ENCODE results near the gene TMEM245. TPM values are rescaled to one million over a fixed set of nuclear protein-coding genes. Genes with fewer than 3 reads are reported as not detected.

TMEM245 gene
- total RNA-seq, 1 donor from 2014 or later: 57.1 TPM

DNA sequence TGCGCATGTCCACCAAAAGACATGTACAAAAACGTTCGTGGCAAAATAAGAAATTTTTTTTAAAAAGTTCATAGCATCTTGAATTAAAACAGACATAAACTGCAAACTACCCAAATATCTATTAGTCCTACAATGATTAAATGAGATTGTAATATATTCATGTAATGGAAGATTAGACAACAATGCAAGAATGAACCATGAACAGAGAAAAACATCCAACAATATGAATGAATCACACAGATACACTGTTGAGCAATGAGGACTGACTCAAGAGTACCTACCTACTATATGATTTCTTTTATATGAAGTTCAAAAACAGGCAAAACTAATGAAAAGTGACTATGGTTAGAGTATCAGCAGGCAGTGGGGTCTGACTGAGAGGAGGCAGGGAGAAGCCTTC lies 88.5 kb downstream of the TMEM245 start:
- no peak for DNase-seq (ENCODE audit: low read depth)
- TF ChIP-seq, protein P1, sequence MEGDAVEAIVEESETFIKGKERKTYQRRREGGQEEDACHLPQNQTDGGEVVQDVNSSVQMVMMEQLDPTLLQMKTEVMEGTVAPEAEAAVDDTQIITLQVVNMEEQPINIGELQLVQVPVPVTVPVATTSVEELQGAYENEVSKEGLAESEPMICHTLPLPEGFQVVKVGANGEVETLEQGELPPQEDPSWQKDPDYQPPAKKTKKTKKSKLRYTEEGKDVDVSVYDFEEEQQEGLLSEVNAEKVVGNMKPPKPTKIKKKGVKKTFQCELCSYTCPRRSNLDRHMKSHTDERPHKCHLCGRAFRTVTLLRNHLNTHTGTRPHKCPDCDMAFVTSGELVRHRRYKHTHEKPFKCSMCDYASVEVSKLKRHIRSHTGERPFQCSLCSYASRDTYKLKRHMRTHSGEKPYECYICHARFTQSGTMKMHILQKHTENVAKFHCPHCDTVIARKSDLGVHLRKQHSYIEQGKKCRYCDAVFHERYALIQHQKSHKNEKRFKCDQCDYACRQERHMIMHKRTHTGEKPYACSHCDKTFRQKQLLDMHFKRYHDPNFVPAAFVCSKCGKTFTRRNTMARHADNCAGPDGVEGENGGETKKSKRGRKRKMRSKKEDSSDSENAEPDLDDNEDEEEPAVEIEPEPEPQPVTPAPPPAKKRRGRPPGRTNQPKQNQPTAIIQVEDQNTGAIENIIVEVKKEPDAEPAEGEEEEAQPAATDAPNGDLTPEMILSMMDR (conservative IDR thresholded peaks at IDR 0.05; ENCODE audit: low read depth, low read length): no peak
- H3K4me3 ChIP-seq (ENCODE audit: low read depth, low read length): no peak overlapping the region

GRCh38 chr9:109030426-109030825 lies 89.3 kb downstream of the TMEM245 start:
- no peak for DNase-seq (ENCODE audit: low read depth)
- TF ChIP-seq, protein P1 (conservative IDR thresholded peaks at IDR 0.05; ENCODE audit: low read depth, low read length): no peak
- no peak overlapping the region for H3K4me3 ChIP-seq (ENCODE audit: low read depth, low read length)

GRCh38 chr9:109028457-109028856 lies 91.3 kb downstream of the TMEM245 start:
- DNase-seq (ENCODE audit: low read depth): no peak
- TF ChIP-seq, protein P1 (conservative IDR thresholded peaks at IDR 0.05; ENCODE audit: low read depth, low read length): no peak
- H3K4me3 ChIP-seq (ENCODE audit: low read depth, low read length): no peak overlapping the region

GRCh38 chr9:109027176-109027575 lies 92.6 kb downstream of the TMEM245 start:
- TF ChIP-seq, protein P1 (conservative IDR thresholded peaks at IDR 0.05; ENCODE audit: low read depth, low read length): no peak
- no peak overlapping the region for H3K4me3 ChIP-seq (ENCODE audit: low read depth, low read length)
- no peak for DNase-seq (ENCODE audit: low read depth)

DNA sequence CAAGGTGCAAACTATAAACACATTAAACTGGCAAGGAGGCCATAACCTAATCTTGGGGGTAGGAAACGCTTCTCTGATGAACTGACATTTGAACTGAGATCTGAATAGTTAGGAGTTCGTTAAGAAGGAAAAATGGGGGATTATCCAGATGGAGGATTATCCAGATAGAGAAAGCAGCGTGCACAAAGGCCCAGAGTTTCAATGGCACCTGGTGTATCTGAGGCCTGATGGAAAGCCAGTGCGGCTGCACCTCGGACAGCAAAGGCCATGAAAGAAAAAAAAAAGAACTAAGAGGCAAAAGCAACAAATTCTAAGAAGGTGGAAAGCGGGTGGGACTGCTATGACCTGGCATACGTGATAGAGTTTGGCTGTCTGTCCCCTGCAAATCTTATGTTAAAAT lies 93.4 kb downstream of the TMEM245 start:
- TF ChIP-seq, protein P1 (conservative IDR thresholded peaks at IDR 0.05; ENCODE audit: low read depth, low read length): no peak
- DNase-seq (ENCODE audit: low read depth): no peak
- no peak overlapping the region for H3K4me3 ChIP-seq (ENCODE audit: low read depth, low read length)

GRCh38 chr9:109022873-109023272 lies 96.9 kb downstream of the TMEM245 start:
- H3K4me3 ChIP-seq (ENCODE audit: low read depth, low read length): no peak overlapping the region
- TF ChIP-seq, protein P1 (conservative IDR thresholded peaks at IDR 0.05; ENCODE audit: low read depth, low read length): no peak
- no peak for DNase-seq (ENCODE audit: low read depth)
